Measurements from ENCODE around the gene ATRNL1.

ATRNL1 gene

DNA sequence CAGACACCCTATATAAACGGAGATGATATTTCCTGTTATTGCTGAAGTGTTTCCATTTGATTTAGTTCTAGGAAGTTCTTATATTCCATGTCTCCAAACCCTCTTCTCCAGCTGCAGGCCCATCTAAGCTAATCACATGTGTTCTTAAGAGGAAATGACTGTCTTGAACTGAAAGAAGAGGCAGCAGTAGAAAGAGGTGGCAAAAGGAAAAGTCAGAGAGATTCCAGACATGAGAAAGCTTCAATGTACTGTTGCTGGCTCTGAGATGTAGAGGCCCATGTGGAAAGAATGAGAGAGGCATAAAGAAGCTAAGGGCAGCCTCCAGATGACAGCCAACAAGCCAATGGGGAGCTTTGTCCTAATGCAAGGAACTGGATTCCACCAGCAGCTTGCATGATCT lies 892.6 kb downstream of the ATRNL1 start:
- DNase-seq (ENCODE audit: low read depth in 2 of 2) = no peak

DNA sequence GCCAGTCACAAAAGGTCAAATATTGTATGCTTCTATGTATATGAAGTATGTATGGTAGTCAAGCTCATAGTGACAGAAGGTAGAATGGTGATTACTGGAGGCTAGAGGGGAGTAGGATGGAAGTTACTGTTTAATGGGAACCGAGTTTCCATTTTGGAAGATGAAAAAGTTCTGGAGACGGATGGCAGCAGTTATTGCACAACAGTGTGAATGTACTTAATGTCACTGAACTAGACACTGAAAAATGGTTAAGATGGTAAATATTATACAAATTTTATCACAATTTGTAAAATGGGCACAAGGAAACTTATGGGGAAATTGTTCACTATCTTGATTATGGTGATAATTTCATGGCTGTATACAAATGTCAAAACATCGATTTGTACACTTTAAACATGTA lies 895.2 kb downstream of the ATRNL1 start:
- no peak for DNase-seq (ENCODE audit: low read depth in 2 of 2)

DNA sequence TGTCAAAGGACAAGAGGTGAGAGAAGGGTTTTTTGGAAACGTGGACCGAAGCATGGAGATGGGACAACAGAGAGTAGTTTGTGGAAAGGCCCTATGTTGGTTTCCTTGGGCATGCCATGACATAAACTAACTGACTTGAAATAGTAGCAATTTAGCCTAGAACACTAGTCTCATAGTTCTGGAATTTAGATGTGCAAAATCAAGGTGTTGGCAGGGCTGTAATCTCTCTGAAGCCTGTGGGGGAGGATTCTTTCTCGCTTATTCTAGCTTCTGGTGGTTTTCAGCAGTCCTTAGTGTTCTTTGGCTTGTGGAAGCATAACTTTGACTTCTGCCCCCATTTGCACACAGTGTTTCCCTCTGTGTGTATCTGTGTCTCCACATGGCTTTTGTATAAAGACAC lies 896.5 kb downstream of the ATRNL1 start:
- no peak for DNase-seq (ENCODE audit: low read depth in 2 of 2)

DNA sequence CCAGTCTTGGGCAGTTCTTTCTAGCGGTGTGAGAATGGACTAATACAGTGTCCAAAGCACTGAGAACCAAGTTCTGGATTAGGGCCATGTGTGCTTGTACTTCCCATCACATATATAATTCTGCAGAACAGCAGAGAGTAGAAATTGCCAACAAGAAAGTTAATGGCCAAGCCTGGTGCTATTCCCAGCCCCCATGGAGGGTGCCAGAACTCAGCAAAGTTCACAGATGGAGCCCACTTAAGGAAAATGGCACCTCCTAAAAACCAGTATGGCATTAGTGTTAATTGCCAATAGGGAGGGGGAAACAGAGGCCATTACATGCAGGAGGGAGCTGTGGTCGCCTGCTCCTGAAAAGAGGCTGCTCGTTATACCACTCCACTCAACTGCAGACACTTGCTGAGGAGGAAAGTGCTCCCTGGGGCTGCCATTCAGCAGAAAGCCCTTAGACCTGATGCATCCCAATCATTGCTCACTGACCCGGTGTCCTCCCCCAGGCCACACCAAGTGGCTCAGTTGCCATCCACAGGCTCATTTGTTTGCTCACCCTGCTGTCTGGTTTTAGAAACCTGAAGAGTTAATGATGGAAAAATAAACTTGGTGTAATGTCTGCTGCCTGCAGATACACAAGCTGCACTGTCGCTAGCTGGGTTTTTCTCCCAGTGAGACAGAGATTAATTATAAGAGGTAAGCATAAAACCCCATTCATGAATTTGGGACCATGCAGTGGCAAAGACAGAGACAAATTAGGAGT lies 899.2 kb downstream of the ATRNL1 start:
- no peak for DNase-seq (ENCODE audit: low read depth in 2 of 2)

DNA sequence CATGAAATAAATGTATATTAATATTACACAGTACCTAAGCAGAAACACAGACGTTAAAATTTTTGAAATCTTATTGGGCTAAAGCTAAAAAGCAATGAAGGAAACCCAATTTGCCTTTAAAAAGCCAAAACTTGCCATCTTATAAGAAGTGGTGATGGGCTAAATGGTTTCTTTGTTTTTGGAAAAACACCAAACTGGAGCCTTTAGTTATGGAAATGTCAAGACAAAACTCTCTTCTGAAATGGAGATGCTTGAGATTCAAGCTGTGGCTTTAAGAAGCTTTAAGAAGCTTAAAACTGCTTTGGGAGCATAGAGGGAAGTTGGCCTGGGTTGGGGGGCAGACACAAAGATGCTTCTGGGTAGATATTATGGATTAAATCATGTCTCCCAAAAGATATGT lies 902.9 kb downstream of the ATRNL1 start:
- DNase-seq (ENCODE audit: low read depth in 2 of 2) = no peak

DNA sequence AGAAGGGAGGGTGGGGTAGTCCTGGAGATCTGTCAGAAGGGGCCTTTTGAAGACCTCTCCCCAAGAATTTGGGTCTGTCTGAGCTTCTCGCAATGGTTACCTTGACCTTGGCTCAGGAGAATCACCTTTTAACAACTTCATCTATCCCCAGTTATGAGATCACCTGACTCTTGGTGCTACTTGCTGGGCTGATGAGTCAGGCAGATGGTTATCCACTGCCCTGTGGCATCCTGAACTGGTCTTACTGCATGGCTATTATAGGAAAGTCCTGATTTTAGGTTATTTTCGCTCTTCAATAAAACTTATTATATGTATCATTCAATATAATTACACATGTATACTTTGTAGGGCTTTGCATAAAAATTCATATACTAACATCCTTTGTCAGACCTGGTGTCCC lies 905.1 kb downstream of the ATRNL1 start:
- no peak for DNase-seq (ENCODE audit: low read depth in 2 of 2)

Measured in stimulated activated CD4-positive, alpha-beta T cell treated with anti-CD3 and anti-CD28 coated beads, Interleukin-4, amount 100 ng/mL, for 48 hours (primary cell).